LNCAP (cell line): ENCODE measurements around the gene IFT81.

Source experiments
- TF ChIP-seq, protein P1 (sequence below): fragments of 450-650 bp; IDR thresholded peaks from 2 replicates; pipeline ENCODE4 v1.5.1; 2017; ENCODE audit warnings: mild to moderate bottlenecking

Gene IFT81

GRCh38 chr12:110201995-110202394 is 77.8 kb downstream of the IFT81 start:
- TF ChIP-seq, protein P1, sequence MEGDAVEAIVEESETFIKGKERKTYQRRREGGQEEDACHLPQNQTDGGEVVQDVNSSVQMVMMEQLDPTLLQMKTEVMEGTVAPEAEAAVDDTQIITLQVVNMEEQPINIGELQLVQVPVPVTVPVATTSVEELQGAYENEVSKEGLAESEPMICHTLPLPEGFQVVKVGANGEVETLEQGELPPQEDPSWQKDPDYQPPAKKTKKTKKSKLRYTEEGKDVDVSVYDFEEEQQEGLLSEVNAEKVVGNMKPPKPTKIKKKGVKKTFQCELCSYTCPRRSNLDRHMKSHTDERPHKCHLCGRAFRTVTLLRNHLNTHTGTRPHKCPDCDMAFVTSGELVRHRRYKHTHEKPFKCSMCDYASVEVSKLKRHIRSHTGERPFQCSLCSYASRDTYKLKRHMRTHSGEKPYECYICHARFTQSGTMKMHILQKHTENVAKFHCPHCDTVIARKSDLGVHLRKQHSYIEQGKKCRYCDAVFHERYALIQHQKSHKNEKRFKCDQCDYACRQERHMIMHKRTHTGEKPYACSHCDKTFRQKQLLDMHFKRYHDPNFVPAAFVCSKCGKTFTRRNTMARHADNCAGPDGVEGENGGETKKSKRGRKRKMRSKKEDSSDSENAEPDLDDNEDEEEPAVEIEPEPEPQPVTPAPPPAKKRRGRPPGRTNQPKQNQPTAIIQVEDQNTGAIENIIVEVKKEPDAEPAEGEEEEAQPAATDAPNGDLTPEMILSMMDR, result no peak

- TF ChIP-seq, protein P1, result no peak
Measured at GRCh38 chr12:110203546-110203945, 79.4 kb downstream of the IFT81 start.

GRCh38 chr12:110205931-110206330 is 81.8 kb downstream of the IFT81 start:
- TF ChIP-seq, protein P1, result no peak

- TF ChIP-seq, protein P1, result no peak
Measured at GRCh38 chr12:110217996-110218674, 94.0 kb downstream of the IFT81 start.

DNA sequence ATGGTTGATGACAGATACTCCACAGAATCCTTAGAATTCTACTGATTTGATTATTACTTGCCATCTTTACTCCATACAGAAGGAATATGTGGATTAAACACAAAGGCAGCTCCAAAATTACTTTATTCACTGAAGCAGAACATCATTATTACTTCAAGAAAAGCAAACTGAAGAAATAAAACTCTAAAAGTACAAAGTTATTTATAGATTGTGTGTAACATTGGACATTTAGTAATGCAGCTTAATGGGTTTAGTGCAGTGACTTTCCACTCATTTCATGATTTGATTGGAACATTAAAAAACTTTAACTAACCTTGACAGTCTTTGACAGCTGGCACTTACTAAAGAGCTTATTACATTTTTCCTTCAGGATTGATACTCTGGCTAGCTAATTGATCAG is 97.9 kb downstream of the IFT81 start:
- TF ChIP-seq, protein P1, result no peak

DNA sequence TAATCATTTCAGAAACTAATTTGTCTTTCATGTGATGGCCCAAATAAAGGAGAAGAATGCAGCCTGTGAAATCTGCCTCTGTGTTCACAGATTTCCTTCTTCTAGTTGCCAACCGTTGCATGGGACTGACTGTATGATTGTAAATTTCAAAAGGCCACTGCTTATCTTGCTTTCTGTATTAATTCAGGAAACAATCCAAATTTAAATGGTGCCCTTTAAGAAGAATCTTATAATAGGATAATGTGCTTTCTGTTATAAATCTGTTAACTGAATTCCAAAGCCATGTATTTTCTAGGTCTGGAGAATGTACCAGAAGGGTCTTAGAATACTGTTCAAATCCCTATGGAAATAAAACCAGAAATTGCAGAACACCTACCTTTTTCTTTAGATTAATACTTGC is 98.3 kb downstream of the IFT81 start:
- TF ChIP-seq, protein P1, result no peak

DNA sequence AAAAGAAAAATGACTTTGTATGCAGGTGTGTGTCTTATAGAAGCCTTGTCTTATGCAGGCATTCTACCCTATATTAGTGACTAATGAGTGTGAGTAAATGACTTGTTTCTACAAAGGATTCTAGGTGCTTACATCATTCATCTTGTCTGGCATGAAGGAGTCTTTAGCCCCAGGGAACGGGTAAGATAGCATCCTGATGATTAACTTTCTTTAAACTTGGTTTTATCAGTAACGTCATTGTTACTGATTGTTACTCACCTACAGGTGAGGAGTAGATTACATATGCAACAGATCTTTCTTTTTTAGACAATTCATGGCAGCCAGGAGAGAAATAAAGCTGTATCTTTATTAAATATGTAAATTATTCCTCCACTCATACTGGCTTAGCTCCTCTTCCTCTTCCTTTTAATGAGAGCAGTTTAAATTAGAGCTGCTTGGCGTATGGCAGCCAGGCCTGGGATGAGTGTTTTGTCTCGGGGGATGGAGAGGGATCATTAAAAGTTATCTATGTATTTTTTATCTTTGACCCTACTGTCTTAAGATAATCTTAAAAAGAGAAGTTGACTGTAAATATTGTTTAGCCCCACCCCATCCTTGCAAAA is 99.7 kb downstream of the IFT81 start:
- TF ChIP-seq, protein P1, result no peak
